GM19438 (cell line): ENCODE results near the gene GLTPD2.

Source experiments
- ATAC-seq: cut with Tn5 transposase; IDR thresholded peaks from one replicate; pipeline ENCODE4 v1.9.1; 2021; ENCODE audit warnings: low read depth; ENCODE audit not compliant: unreplicated experiment

Gene GLTPD2

DNA sequence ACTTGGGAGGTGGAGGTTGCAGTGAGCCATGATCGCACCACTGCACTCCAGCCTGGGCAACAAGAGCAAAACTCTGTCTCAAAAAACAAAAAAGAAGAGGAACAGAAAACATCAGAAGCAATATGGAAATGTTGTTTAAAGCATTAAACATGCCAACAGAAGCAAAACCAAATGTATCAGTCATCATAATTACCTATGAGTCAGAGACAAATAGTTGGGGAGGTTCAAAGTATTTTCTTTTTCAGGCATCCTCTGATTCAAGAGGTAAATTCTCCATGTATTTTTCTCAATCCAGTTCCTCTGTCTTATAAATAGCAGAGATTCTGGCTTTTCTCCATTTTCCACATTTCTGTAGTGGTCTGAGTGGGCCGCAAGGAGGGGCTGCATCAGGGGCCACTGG is 19.1 kb upstream of the GLTPD2 start:
- ATAC-seq, result no peak

- ATAC-seq, result no peak
Measured at GRCh38 chr17:4771519-4772234, 17.1 kb upstream of the GLTPD2 start, which contains the start of gene TM4SF5. Gene TM4SF5, plus strand, starts transcription at chr17:4771886. Its CDS starts 37 bp downstream, at chr17:4771923.

DNA sequence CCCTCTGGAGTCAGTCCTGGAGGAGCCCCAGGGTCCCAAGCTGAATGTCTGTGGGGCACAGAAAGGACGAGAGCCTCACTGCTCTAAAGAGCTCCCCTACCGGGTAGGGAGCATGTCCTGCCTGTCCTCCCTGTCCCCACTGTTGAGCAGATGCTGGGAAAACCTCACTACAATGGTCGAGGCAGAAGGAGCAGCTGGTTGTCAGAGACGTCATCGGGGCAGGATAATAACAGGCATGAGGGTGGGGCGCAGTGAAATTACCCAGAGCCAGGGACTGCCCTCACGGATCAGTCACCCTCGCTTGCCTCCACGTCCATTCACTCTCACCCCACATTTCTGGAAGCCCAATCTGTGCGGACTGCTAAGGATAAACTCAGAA is 16.5 kb upstream of the GLTPD2 start:
- no peak for ATAC-seq

DNA sequence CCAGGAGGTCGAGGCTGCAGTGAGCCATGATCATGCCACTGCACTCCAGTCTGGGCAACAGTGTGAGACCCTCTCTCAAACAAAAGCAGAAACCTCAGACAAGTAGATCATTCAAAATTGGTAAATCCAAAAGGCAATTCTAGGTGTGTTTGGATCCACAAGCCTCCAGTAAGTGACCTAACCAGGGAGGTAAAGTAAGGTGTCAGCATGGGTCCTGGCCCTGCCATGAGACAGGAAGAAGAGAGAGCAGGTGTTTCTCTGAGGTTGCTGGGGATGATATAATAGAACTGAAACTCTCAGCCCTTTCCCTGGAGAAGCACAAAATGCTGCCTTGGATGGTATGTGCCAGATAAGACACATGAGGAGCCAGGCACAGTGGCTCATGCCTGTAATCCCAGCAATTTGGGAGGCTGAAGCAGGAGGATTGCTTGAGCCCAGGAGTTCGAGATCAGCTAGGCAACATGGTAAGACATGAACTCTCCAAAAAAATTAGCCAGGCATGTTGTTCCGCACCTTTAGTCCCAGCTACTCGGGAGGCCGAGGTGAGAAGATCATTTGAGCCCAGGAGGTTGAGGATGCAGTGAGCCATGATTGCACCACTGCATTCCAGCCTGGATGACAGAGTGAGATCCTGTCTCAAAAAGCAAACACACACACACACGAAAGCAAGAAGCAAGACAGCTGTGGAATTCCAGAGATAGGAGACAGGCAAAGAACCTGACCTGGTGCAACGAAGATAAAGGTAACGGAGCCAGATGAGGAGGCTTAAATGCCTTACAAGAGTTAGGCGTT is 10.6 kb upstream of the GLTPD2 start:
- ATAC-seq, result no peak

DNA sequence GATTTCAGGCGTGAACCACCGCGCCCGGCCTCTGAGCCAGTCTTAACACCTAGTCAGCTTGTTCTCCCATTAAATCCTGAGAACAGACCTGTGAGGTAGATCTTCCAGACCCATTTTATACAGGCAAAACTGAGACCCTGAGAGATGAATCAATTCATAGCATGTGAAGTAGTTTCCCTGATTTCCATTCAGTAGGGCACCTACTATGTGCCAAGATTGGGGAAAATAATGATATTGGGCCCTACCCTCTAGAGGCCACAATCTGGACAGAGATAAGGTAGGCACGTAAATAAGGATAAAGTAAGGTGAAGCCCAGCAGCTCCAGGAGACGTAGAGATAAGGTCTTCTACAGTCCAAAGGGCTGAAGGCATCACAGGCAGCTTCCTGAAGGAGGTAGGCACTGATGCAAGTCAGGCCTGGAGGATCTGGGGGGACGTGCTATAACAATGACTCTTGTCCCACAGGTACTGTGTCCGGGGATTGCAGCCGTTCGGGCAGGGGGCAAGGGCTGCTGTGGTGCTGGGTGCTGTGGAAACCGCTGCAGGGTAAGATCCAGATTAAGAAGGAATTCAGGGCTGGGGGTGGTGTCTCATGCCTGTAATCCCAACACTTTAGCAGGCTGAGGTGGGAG is 8.3 kb upstream of the GLTPD2 start:
- ATAC-seq, result no peak

DNA sequence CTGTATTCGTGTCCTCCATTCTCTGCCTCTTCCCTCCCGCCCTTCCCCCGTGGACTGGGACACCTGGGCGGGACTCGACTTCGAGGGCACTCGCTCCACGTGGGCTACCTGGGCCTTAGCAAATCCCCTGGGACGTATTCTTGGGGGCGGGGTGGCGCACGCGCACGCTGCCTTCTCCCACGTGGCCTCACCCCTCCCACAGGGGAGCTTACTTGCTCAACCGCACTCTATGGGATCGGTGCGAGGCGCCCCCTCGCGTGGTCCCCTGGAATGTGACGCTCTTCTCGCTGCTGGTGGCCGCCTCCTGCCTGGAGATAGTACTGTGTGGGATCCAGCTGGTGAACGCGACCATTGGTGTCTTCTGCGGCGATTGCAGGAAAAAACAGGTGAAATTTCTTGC is 6.1 kb upstream of the GLTPD2 start:
- ATAC-seq, result no peak

DNA sequence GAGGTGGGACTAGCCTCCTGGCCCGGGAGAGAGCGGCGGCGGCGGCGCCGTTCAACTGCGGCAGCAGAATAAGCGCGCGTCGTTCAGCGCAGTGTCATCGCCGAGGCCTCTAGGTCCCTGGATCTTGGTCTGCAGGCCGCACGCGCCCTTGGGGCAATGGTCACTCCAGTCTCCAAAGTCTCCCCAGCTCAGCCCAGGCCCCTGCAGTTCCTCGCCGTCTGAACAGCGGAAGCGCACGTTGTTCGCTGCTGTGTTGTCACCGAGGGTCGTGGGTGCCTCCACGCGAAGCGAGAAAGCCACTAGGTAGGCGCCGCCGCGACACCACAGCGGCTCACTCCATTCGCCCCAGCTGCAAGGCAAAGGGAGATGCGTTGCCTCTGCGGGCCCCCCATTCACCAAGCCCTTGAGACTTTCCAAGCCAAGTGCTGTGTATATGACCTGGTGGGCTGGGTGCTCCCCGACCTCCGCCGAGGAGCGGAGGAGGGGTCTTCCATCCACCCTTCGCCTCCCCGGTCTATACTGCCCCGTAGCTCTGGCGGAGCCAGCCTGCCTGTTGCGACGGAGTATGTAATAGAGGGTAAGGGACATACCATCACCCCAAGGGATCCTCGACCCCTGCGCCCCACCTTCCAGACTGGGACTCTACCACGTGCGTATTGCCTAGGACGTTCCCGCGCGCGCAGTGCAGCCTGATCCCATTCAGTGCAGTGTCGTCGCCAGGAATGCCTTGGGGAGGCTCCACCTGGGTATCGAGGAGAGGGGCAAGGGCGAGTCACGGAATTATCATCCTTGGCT is 3.3 kb upstream of the GLTPD2 start:
- ATAC-seq, result no peak

GRCh38 chr17:4786106-4786511 is 2.7 kb upstream of the GLTPD2 start, which contains the start of gene VMO1:
Gene VMO1, minus strand, starts transcription at chr17:4786364. Its CDS starts 12 bp downstream, at chr17:4786352.
- ATAC-seq, result no peak

DNA sequence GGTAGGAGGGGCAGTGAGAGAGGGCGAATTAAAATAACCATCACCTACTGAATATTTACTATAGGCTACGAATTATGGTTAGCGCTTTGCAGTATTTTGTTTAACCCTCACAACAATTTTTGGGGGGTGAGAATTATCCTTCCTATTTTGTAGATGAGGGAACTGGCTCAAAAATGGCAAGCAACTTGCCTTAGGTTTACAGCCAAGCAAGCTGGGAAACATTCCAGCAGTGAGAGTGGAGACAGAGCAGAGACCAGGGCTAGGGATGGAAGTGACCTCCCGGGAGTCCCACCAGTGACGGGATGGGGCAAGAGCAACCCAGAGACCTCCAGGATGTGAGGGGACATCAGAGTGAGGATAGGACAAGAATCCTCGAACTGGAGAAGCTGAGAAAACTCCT is 2.2 kb upstream of the GLTPD2 start:
- ATAC-seq, result no peak

- no peak for ATAC-seq
Measured at GRCh38 chr17:4788159-4788806, 481 bp upstream of the GLTPD2 start.

GRCh38 chr17:4789701-4789950 is 862 bp downstream of the GLTPD2 start:
- no peak for ATAC-seq

- ATAC-seq, result no peak
Measured at GRCh38 chr17:4789951-4790704, 1.4 kb downstream of the GLTPD2 start.

- no peak for ATAC-seq
Measured at GRCh38 chr17:4790705-4791088, 1.9 kb downstream of the GLTPD2 start.

DNA sequence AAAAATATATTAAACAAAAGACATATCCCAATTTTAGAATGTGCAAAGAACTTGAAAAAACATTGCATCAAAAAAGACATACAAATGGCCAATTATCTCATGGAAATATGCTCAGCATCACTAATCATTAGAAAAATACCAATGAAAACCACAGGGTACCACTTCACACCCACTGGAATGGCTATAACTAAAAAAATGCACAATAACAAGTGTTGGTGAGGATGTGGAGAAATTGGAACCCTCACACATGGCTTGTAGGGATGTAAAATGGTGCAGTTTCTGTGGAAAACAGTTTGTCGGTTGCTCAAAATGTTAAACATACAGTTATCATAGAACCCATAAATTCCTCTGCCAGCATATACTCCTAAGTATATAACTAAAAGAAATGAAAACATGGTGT is 6.4 kb downstream of the GLTPD2 start:
- ATAC-seq, result no peak

DNA sequence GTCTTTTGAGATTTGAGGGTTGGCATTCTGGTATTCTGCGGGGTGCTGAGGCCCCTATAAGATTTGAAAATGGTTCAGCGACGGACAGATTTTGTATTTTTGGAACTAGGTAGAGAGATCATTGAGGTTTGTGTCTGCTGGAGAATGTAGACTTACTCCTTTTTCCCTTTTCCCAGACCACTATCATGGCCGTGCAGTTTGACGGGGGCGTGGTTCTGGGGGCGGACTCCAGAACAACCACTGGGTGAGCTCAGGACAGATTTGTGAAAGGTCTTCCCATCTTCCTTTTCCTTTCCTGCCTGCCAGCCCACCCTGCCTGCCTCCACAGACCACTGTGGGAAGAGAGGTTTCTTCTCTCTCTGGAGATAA is 7.8 kb downstream of the GLTPD2 start:
- ATAC-seq, result no peak

DNA sequence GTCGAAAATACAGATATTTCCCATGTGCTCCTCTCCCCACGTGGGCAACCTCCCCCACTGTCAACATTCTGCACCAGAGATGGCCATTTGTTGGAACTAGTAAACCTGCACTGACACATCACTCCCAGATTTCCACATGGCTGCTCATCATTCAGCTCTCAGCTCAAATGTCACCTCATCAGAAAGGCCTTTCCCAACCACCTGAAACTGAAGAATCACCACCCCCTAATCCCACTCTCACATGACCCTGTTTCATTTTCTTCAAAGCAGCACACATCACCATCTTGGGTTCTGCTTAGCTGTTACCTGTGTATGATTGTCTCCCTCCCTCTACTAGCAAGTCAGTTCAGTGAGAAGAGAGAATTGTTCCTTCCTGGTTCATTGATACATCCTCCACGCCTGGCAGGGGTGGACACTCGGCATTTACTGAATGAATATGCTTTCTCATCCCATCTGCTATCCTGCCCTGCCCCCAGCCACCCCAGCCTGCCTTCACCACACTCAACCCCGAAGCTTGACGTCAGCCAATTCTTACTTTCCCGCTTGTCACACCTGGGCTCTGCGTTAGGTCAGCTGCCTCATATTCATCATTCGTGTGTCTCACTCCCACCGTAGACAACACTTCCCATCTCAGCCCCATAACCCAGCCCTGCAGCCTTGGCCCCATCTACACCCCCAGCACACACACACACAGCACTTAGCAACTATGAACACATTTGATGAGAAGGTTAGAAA is 11.9 kb downstream of the GLTPD2 start:
- no peak for ATAC-seq

DNA sequence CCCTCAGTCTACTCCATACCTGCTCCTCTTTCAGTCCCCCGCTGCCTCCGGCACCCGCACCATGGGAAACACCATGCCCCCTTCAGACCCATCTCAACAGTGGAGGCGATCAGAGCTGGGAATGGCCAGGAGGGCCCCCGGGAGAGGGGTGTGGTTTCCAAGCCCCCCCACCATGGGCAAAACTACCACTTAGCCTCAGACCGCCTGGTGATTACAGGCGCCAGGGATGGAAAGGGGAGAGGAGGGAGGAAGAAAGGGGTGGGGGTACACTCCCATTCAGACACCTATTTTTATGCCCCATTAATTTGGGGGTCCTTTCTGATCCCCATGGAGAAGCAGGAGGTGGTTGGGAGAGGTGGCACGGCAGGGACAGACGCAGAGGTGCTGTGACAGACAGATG is 13.5 kb downstream of the GLTPD2 start, which contains the start of gene C17orf114:
C17orf114 (minus strand) TSS at position 101 of the 400 bp plus-strand sequence.
- no peak for ATAC-seq

- no peak for ATAC-seq
Measured at GRCh38 chr17:4806456-4806776, 17.7 kb downstream of the GLTPD2 start.
